Osteoblast (primary cell): ENCODE results near the gene WNT8B. TPM values are rescaled to one million over a fixed set of nuclear protein-coding genes. Genes with fewer than 3 reads are reported as not detected.

Source experiments
- DNase-seq: peaks from one replicate; pipeline ENCODE4 v3.0.0; 2011; ENCODE audit warnings: low spot score, mixed read lengths; ENCODE audit not compliant: insufficient read length; ENCODE audit errors: missing footprints
- H2AFZ ChIP-seq: 2 replicates; pipeline ENCODE4 v1.6.0; 2011; ENCODE audit warnings: mild to moderate bottlenecking, low read length
- H3K27ac ChIP-seq: 2 replicates; pipeline ENCODE4 v1.5.1; 2011; ENCODE audit warnings: mild to moderate bottlenecking, low read depth, low read length, moderate library complexity
- H3K27me3 ChIP-seq: 2 replicates; pipeline ENCODE4 v1.6.0; 2012; ENCODE audit warnings: mild to moderate bottlenecking, control low read depth, inconsistent platforms, low read length, moderate library complexity; ENCODE audit not compliant: insufficient read depth
- H3K36me3 ChIP-seq: 2 replicates; pipeline ENCODE4 v1.5.1; 2011; ENCODE audit warnings: mild to moderate bottlenecking, low read length, control low read depth, moderate library complexity; ENCODE audit not compliant: insufficient read depth
- H3K4me1 ChIP-seq: 2 replicates; pipeline ENCODE4 v1.5.1; 2011; ENCODE audit warnings: mild to moderate bottlenecking, low read length, control low read depth, moderate library complexity; ENCODE audit not compliant: insufficient read depth
- H3K4me2 ChIP-seq: 2 replicates; pipeline ENCODE4 v1.6.0; 2011; ENCODE audit warnings: mild to moderate bottlenecking, low read length; ENCODE audit not compliant: insufficient read depth
- H3K4me3 ChIP-seq: fragments of 200-600 bp; sonication (generic); 3 replicates; pipeline ENCODE4 v1.5.1; 2012; ENCODE audit warnings: mild to moderate bottlenecking, low read length, inconsistent platforms; ENCODE audit not compliant: insufficient read depth
- H3K79me2 ChIP-seq: 2 replicates; pipeline ENCODE4 v1.6.0; 2012; ENCODE audit warnings: mild to moderate bottlenecking, low read length, control low read depth, inconsistent platforms; ENCODE audit not compliant: insufficient read depth
- H3K9me3 ChIP-seq: 2 replicates; pipeline ENCODE4 v1.5.1; 2011; ENCODE audit warnings: low read depth, low read length, control low read depth
- H4K20me1 ChIP-seq: 2 replicates; pipeline ENCODE4 v1.6.0; 2012; ENCODE audit warnings: mild to moderate bottlenecking, low read length, control low read depth; ENCODE audit not compliant: insufficient read depth
- CTCF ChIP-seq: IDR thresholded peaks from 2 replicates; pipeline ENCODE4 v1.5.1; 2011; ENCODE audit warnings: mild to moderate bottlenecking, low read depth, low read length, moderate library complexity; ENCODE audit errors: extremely low read depth
- total RNA-seq: library from RNA; depleted of rRNA; stranded (reverse); fragments of >200 nt; gene quantifications from 2 replicates; pipeline ENCODE4 v1.2.3, GENCODE V29; 2012

Gene WNT8B
- total RNA-seq, 1 donor, result not detected

- H3K36me3 ChIP-seq, result peaks cover 4% of the 10 kb centered on the region
- no peak for TF ChIP-seq CTCF
- H3K4me1 ChIP-seq, result no peaks in the 10 kb centered on the region
- no peak overlapping the region for H3K4me2 ChIP-seq
- no peaks in the 10 kb centered on the region for H3K79me2 ChIP-seq
- no peaks in the 10 kb centered on the region for H4K20me1 ChIP-seq
- no peak overlapping the region for H2AFZ ChIP-seq
- H3K27ac ChIP-seq, result no peak overlapping the region
- H3K9me3 ChIP-seq, result no peaks in the 10 kb centered on the region
- H3K4me3 ChIP-seq, result no peak overlapping the region
- H3K27me3 ChIP-seq, result no peaks in the 10 kb centered on the region
- no peak for DNase-seq
These were observed 35.2 kb downstream of the WNT8B start for GRCh38 chr10:100498059-100498458.

GRCh38 chr10:100501423-100501822 is 38.6 kb downstream of the WNT8B start:
- H3K9me3 ChIP-seq, result no peaks in the 10 kb centered on the region
- H3K4me3 ChIP-seq, result no peak overlapping the region
- no peaks in the 10 kb centered on the region for H4K20me1 ChIP-seq
- no peak overlapping the region for H3K27ac ChIP-seq
- H3K27me3 ChIP-seq, result no peaks in the 10 kb centered on the region
- H3K36me3 ChIP-seq, result peaks cover 4% of the 10 kb centered on the region
- DNase-seq, result no peak
- H3K4me1 ChIP-seq, result peaks cover 5% of the 10 kb centered on the region
- H3K79me2 ChIP-seq, result no peaks in the 10 kb centered on the region
- no peak for TF ChIP-seq CTCF
- H2AFZ ChIP-seq, result no peak overlapping the region
- no peak overlapping the region for H3K4me2 ChIP-seq

GRCh38 chr10:100502926-100503494 is 40.2 kb downstream of the WNT8B start:
- H3K4me2 ChIP-seq, result no peak overlapping the region
- no peak for DNase-seq
- no peak for TF ChIP-seq CTCF

GRCh38 chr10:100504096-100504495 is 41.3 kb downstream of the WNT8B start:
- no peak overlapping the region for H2AFZ ChIP-seq
- no peaks in the 10 kb centered on the region for H4K20me1 ChIP-seq
- H3K4me1 ChIP-seq, result peaks cover 14% of the 10 kb centered on the region
- no peak for TF ChIP-seq CTCF
- H3K36me3 ChIP-seq, result peaks cover 4% of the 10 kb centered on the region
- no peaks in the 10 kb centered on the region for H3K27me3 ChIP-seq
- H3K4me2 ChIP-seq, result no peak overlapping the region
- no peaks in the 10 kb centered on the region for H3K9me3 ChIP-seq
- no peak for DNase-seq
- no peaks in the 10 kb centered on the region for H3K79me2 ChIP-seq
- no peak overlapping the region for H3K27ac ChIP-seq
- H3K4me3 ChIP-seq, result no peak overlapping the region

More at GRCh38 chr10:100502926-100503494, 40.2 kb downstream of the WNT8B start:
- no peaks in the 10 kb centered on the region for H3K79me2 ChIP-seq
- H2AFZ ChIP-seq, result no peak overlapping the region
- H3K4me3 ChIP-seq, result no peak overlapping the region
- H3K27ac ChIP-seq, result no peak overlapping the region
- no peaks in the 10 kb centered on the region for H4K20me1 ChIP-seq
- H3K27me3 ChIP-seq, result no peaks in the 10 kb centered on the region
- peaks cover 4% of the 10 kb centered on the region for H3K36me3 ChIP-seq
- peaks cover 14% of the 10 kb centered on the region for H3K4me1 ChIP-seq
- H3K9me3 ChIP-seq, result no peaks in the 10 kb centered on the region
